IMR-90 (cell line): ENCODE data around the gene HOMER3. TPM values are rescaled to one million over a fixed set of nuclear protein-coding genes. Genes with fewer than 3 reads are reported as not detected.

ENCODE experiments used
- ATAC-seq: fragments of 200-7000 bp; cut with Tn5 transposase; 2 replicates; pipeline ENCODE4 v1.9.1; 2020; ENCODE audit warnings: low read depth, mild to moderate bottlenecking, moderate library complexity
- BruUV-seq: library from RNA; stranded (reverse); fragments of 400-500 nt; replicated peaks from 2 replicates; lab custom pipeline; 2021; lab: Mats Ljungman, UMichigan
- CTCF ChIA-PET: fragments of 300-600 bp; formaldehyde crosslinking; extraction: SDS; loops from one replicate; lab custom pipeline; 2021; ENCODE audit warnings: antibody characterized with exemption; lab: Yijun Ruan, JAX
- POLR2A ChIA-PET: fragments of 300-600 bp; sonication (Branson Sonifier 250); formaldehyde crosslinking; loops from one replicate; lab custom pipeline; 2022; ENCODE audit warnings: antibody characterized with exemption; ENCODE audit not compliant: unreplicated experiment; lab: Charles Lee
- DNase-seq: peaks from one replicate; pipeline ENCODE4 v3.0.0; 2013
- H2AFZ ChIP-seq: replicated peaks from 2 replicates; pipeline ENCODE3; 2013; ENCODE audit warnings: low read length, mild to moderate bottlenecking; ENCODE audit not compliant: poor library complexity
- H2AK5ac ChIP-seq: 2 replicates; pipeline ENCODE4 v1.6.1; 2013; ENCODE audit warnings: low read depth, low read length, inconsistent platforms
- H2AK9ac ChIP-seq: replicated peaks from 2 replicates; pipeline ENCODE3; 2013; ENCODE audit warnings: mild to moderate bottlenecking, low read depth, low read length, moderate library complexity; ENCODE audit not compliant: poor library complexity
- H2BK120ac ChIP-seq: 2 replicates; pipeline ENCODE4 v1.6.1; 2013; ENCODE audit warnings: low read depth, low read length, inconsistent platforms
- H2BK15ac ChIP-seq: 3 replicates; pipeline ENCODE4 v1.6.1; 2013; ENCODE audit warnings: low read depth, low read length, inconsistent platforms
- H2BK20ac ChIP-seq: 2 replicates; pipeline ENCODE4 v1.6.1; 2013; ENCODE audit warnings: low read depth, mild to moderate bottlenecking, inconsistent platforms, low read length, moderate library complexity
- H2BK5ac ChIP-seq: 2 replicates; pipeline ENCODE4 v1.6.1; 2013; ENCODE audit warnings: mild to moderate bottlenecking, low read depth, low read length, inconsistent platforms; ENCODE audit not compliant: poor library complexity, severe bottlenecking
- H3K14ac ChIP-seq: replicated peaks from 2 replicates; pipeline ENCODE4 v1.6.1; 2013; ENCODE audit warnings: low read depth, low read length, inconsistent platforms
- H3K18ac ChIP-seq: 2 replicates; pipeline ENCODE4 v1.6.1; 2013; ENCODE audit warnings: low read depth, low read length, control low read depth
- H3K23ac ChIP-seq: 2 replicates; pipeline ENCODE4 v1.6.1; 2013; ENCODE audit warnings: low read depth, low read length, inconsistent platforms
- H3K27ac ChIP-seq: 2 replicates; pipeline ENCODE4 v1.5.1; 2013; ENCODE audit warnings: mild to moderate bottlenecking, control low read depth, low read length; ENCODE audit not compliant: insufficient read depth
- H3K27me3 ChIP-seq: 2 replicates; pipeline ENCODE4 v1.6.1; 2013; ENCODE audit warnings: low read length; ENCODE audit not compliant: control insufficient read depth, insufficient read depth
- H3K36me3 ChIP-seq: 2 replicates; pipeline ENCODE4 v1.6.1; 2013; ENCODE audit warnings: low read length, mixed read lengths; ENCODE audit not compliant: control insufficient read depth, insufficient read depth
- H3K4ac ChIP-seq: 2 replicates; pipeline ENCODE4 v1.6.1; 2013; ENCODE audit warnings: low read depth, low read length, inconsistent platforms
- H3K4me1 ChIP-seq: 2 replicates; pipeline ENCODE4 v1.6.1; 2013; ENCODE audit warnings: low read length, mixed read lengths; ENCODE audit not compliant: control insufficient read depth, insufficient read depth
- H3K4me2 ChIP-seq: 2 replicates; pipeline ENCODE4 v1.6.1; 2013; ENCODE audit warnings: low read depth, mild to moderate bottlenecking, control low read depth, low read length, moderate library complexity
- H3K4me3 ChIP-seq: 2 replicates; pipeline ENCODE4 v1.5.1; 2013; ENCODE audit warnings: low read depth, mild to moderate bottlenecking, control low read depth, low read length, moderate library complexity; ENCODE audit not compliant: insufficient read depth
- H3K56ac ChIP-seq: 2 replicates; pipeline ENCODE4 v1.6.1; 2013; ENCODE audit warnings: low read length, inconsistent platforms; ENCODE audit not compliant: insufficient read depth; ENCODE audit errors: extremely low read depth
- H3K79me1 ChIP-seq, 2 experiments: 2 replicates each; pipeline ENCODE4 v1.6.1; 2013; ENCODE audit warnings: low read length in 2 of 2, inconsistent platforms in 1 of 2, low read depth in 1 of 2
- H3K9ac ChIP-seq: 2 replicates; pipeline ENCODE4 v1.6.1; 2013; ENCODE audit warnings: low read depth, low read length, control low read depth
- H3K9me1 ChIP-seq: 2 replicates; pipeline ENCODE4 v1.6.1; 2013; ENCODE audit warnings: low read length, inconsistent platforms; ENCODE audit not compliant: insufficient read depth
- H3K9me3 ChIP-seq: 2 replicates; pipeline ENCODE4 v1.6.1; 2013; ENCODE audit warnings: low read length; ENCODE audit not compliant: control insufficient read depth, insufficient read depth
- H4K20me1 ChIP-seq: 2 replicates; pipeline ENCODE4 v1.6.1; 2013; ENCODE audit warnings: low read length, inconsistent platforms; ENCODE audit not compliant: insufficient read depth
- H4K5ac ChIP-seq: 2 replicates; pipeline ENCODE4 v1.6.1; 2013; ENCODE audit warnings: mild to moderate bottlenecking, low read depth, low read length, control low read depth
- H4K8ac ChIP-seq, 2 experiments: 2 replicates each; pipeline ENCODE4 v1.6.1; 2013; ENCODE audit warnings: low read depth in 2 of 2, low read length in 2 of 2, control low read depth in 1 of 2, inconsistent platforms in 1 of 2
- H4K91ac ChIP-seq: 2 replicates; pipeline ENCODE4 v1.6.1; 2013; ENCODE audit warnings: low read depth, low read length, inconsistent platforms; ENCODE audit not compliant: insufficient read depth
- BHLHE40 ChIP-seq: fragments of 150-350 bp; IDR thresholded peaks from 2 replicates; pipeline ENCODE4 v1.6.1; 2016; ENCODE audit warnings: mild to moderate bottlenecking, low read depth, low read length
- CEBPB ChIP-seq: IDR thresholded peaks from 2 replicates; pipeline ENCODE4 v1.6.1; 2012; ENCODE audit warnings: low read depth, low read length, improper control_type of control experiment
- CHD1 ChIP-seq: IDR thresholded peaks from 2 replicates; pipeline ENCODE4 v1.6.1; 2012; ENCODE audit warnings: low read depth, low read length, improper control_type of control experiment
- CTCF ChIP-seq: conservative IDR thresholded peaks from 2 replicates; pipeline ENCODE4 v1.5.1; 2012; ENCODE audit warnings: mild to moderate bottlenecking, low read depth, low read length, improper control_type of control experiment
- ELK1 ChIP-seq: fragments of 150-350 bp; IDR thresholded peaks from 2 replicates; pipeline ENCODE4 v1.6.1; 2016; ENCODE audit warnings: low read depth, mild to moderate bottlenecking, low read length, moderate library complexity, borderline replicate concordance
- FOS ChIP-seq: fragments of 150-350 bp; IDR thresholded peaks from 2 replicates; pipeline ENCODE4 v1.6.1; 2016; ENCODE audit warnings: low read depth, low read length
- MAFK ChIP-seq: IDR thresholded peaks from 2 replicates; pipeline ENCODE4 v1.6.1; 2012; ENCODE audit warnings: low read depth, low read length, improper control_type of control experiment
- MAZ ChIP-seq: IDR thresholded peaks from 2 replicates; pipeline ENCODE4 v1.6.1; 2012; ENCODE audit warnings: low read depth, mild to moderate bottlenecking, low read length, improper control_type of control experiment, moderate library complexity, borderline replicate concordance
- NFE2L2 ChIP-seq: fragments of 150-350 bp; IDR thresholded peaks from 2 replicates; pipeline ENCODE4 v1.6.1; 2016; ENCODE audit warnings: low read depth, mild to moderate bottlenecking, low read length
- POLR2A ChIP-seq: IDR thresholded peaks from 2 replicates; pipeline ENCODE4 v1.6.1; 2012; ENCODE audit warnings: mild to moderate bottlenecking, low read depth, low read length
- RAD21 ChIP-seq: IDR thresholded peaks from 2 replicates; pipeline ENCODE4 v1.6.1; 2012; ENCODE audit warnings: low read length, improper control_type of control experiment
- RCOR1 ChIP-seq: IDR thresholded peaks from 2 replicates; pipeline ENCODE4 v1.6.1; 2012; ENCODE audit warnings: mild to moderate bottlenecking, low read length, improper control_type of control experiment; ENCODE audit not compliant: insufficient replicate concordance
- RFX5 ChIP-seq: IDR thresholded peaks from 2 replicates; pipeline ENCODE4 v1.8.0; 2012; ENCODE audit warnings: low read depth, mild to moderate bottlenecking, low read length, moderate library complexity
- SMC3 ChIP-seq: fragments of 150-350 bp; IDR thresholded peaks from 2 replicates; pipeline ENCODE4 v1.6.1; 2016; ENCODE audit warnings: low read depth, mild to moderate bottlenecking, antibody characterized with exemption, low read length, moderate library complexity
- WGBS, 2 experiments: methylation state at CpG; one replicate each; pipeline versions ENCODE4 v1.1.5 to v1.1.7; 2013; ENCODE audit warnings: missing lambda C conversion rate in 2 of 2; ENCODE audit not compliant: insufficient read length in 1 of 2; ENCODE audit errors: extremely low coverage in 2 of 2; 5-methylcytosine and 5-hydroxymethylcytosine counted together
- dilution Hi-C: fragments of 300-500 bp; cut with HindIII; formaldehyde crosslinking; loops from one replicate; pipeline ENCODE4 v1.14.3; 2018; ENCODE audit warnings: low sequenced_read_pairs; ENCODE audit not compliant: unreplicated experiment
- in situ Hi-C: fragments of 300-500 bp; cut with MboI; formaldehyde crosslinking; loops from 3 replicates; pipeline ENCODE4 v1.14.3; 2019; ENCODE audit warnings: low sequenced_read_pairs, inconsistent platforms, mixed read lengths
- intact Hi-C: fragments of 100-400 bp; cut with micrococcal nuclease; formaldehyde crosslinking; loops from 2 replicates; pipeline ENCODE4 v1.10.0; 2022
- polyA plus RNA-seq, 3 experiments: library from polyadenylated mRNA; depleted of rRNA; stranded (reverse); fragments of >200 nt; gene quantifications; 2 replicates each; pipeline ENCODE4 v1.2.3, GENCODE V29; 2012; ENCODE audit warnings: low replicate concordance in 1 of 3
- total RNA-seq: library from RNA; depleted of rRNA; stranded (reverse); fragments of >200 nt; gene quantifications from 2 replicates; pipeline ENCODE4 v1.2.3, GENCODE V29; 2012
- TF ChIP-seq, protein P1 (sequence below): fragments of 150-350 bp; IDR thresholded peaks from 2 replicates; pipeline ENCODE4 v1.6.1; 2017; ENCODE audit warnings: mild to moderate bottlenecking, antibody characterized with exemption, low read length, low read depth

The HOMER3 gene
- total and polyA plus RNA-seq, 2 of the 4 experiments (the other 2 are of a cell fraction), result 53.4 to 77.0 TPM

DNA sequence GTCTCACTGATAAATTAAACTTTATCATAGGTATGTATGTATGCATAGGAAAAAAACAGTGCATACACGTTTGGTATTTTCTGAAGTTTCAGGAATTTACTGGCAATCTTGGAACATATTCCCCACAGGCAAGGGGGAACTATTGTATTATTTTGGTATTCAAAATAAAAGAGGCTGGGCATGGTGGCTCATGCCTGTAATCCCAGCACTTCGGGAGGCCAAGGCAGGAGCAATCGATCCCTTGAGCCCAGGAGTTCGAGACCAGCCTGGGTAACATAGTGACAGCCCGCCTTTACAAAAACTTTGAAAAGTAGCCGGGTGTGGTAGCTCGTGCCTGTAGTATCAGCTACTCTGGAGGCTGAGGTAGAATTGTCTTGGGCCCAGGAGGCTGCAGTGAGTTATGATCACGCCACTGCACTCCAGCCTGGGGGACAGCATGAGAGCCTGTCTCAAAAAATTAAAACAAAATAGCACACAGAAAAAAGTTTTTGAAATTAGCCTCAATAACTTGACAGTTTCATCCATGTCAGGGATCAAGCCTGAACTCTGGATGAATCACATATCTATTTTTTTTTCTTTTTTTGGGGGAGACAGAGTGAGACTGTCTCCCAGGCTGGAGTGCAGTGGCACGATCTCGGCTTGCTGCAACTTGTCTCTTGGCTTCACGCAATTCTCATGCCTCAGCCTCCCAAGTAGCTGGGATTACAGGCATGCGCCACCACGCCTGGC, 29.1 kb upstream of the HOMER3 start:
- H3K4ac ChIP-seq, result peak overlapping the region; percentile 82
- ATAC-seq (peak; percentile 7), DNase-seq (no peak)
- no peaks in the 10 kb centered on the region for H4K20me1 ChIP-seq
- intact Hi-C loops (no loop called here), dilution Hi-C loops (no loop called here), in situ Hi-C loops (no loop called here)
- no peak overlapping the region for H3K56ac ChIP-seq
- H2BK120ac ChIP-seq, result peak overlapping the region; percentile 88
- BruUV-seq, result no TSS peak
- H3K27me3 ChIP-seq, result no peaks in the 10 kb centered on the region
- peak overlapping the region; percentile 91 for H2AK9ac ChIP-seq
- CTCF ChIA-PET, result no interaction called here
- H3K23ac ChIP-seq, result peak overlapping the region; percentile 24; the same call in 1 of the 2 replicates
- H2BK15ac ChIP-seq, result peak overlapping the region; percentile 60; the same call in 1 of the 3 replicates
- H2BK20ac ChIP-seq, result peak overlapping the region; percentile 57
- H3K79me1 ChIP-seq, result no peaks in the 10 kb centered on the region
- WGBS, 2 experiments, result 96% methylated on average over 6 of the region's 13 CpGs; no CpG with 5 or more reads in 1 of the 2 experiments
- H4K8ac ChIP-seq, result peak overlapping the region in 1 of 2 experiments; percentile 48; a peak in 2 of 4 replicates
- POLR2A ChIA-PET, result no interaction called here
- H4K5ac ChIP-seq, result peak overlapping the region; percentile 14; the same call in 1 of the 2 replicates
- H3K14ac ChIP-seq, result peak overlapping the region; percentile 58; the same call in 1 of the 2 replicates
- H3K4me2 ChIP-seq, result no peak overlapping the region
- H2AK5ac ChIP-seq, result peak overlapping the region; percentile 63
- H3K4me3 ChIP-seq, result no peak overlapping the region
- no peaks in the 10 kb centered on the region for H3K9me1 ChIP-seq
- no peaks in the 10 kb centered on the region for H3K9me3 ChIP-seq
- H3K4me1 ChIP-seq, result peaks cover 12% of the 10 kb centered on the region
- peak overlapping the region; percentile 39; the same call in 1 of the 2 replicates for H3K27ac ChIP-seq
- no peaks in the 10 kb centered on the region for H3K36me3 ChIP-seq
- H2BK5ac ChIP-seq, result peak overlapping the region; percentile 44
- H3K9ac ChIP-seq, result 0 out of 2 replicates have a peak overlapping the region, but pooled peaks have one; percentile 31
- peak overlapping the region; percentile 38 for H4K91ac ChIP-seq
- peak overlapping the region; percentile 79 for H2AFZ ChIP-seq
- H3K18ac ChIP-seq, result peak overlapping the region; percentile 29; the same call in 1 of the 2 replicates
- no peak for TF ChIP-seq RFX5
- TF ChIP-seq CHD1, result no peak
- no peak for TF ChIP-seq BHLHE40
- TF ChIP-seq FOS, result no peak
- TF ChIP-seq MAFK, result no peak
- TF ChIP-seq CTCF, result no peak
- TF ChIP-seq, protein P1, sequence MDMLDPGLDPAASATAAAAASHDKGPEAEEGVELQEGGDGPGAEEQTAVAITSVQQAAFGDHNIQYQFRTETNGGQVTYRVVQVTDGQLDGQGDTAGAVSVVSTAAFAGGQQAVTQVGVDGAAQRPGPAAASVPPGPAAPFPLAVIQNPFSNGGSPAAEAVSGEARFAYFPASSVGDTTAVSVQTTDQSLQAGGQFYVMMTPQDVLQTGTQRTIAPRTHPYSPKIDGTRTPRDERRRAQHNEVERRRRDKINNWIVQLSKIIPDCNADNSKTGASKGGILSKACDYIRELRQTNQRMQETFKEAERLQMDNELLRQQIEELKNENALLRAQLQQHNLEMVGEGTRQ, result no peak
- no peak for TF ChIP-seq RCOR1
- no peak for TF ChIP-seq RAD21
- no peak for TF ChIP-seq NFE2L2
- TF ChIP-seq ELK1, result no peak
- no peak for TF ChIP-seq POLR2A
- no peak for TF ChIP-seq MAZ
- TF ChIP-seq CEBPB, result no peak
- TF ChIP-seq SMC3, result no peak
